HL-60/S4 treated with phorbol 12-myristate 13-acetate at 8.2 ng/mL for 4 days and 3 days (cell line): ENCODE measurements around the gene DMAP1.

ENCODE experiments used
- in situ Hi-C: fragments of 300-500 bp; cut with MboI; formaldehyde crosslinking; loops from 2 replicates; pipeline ENCODE4 v1.15.0; 2022; ENCODE audit warnings: low sequenced_read_pairs

DMAP1 gene

DNA sequence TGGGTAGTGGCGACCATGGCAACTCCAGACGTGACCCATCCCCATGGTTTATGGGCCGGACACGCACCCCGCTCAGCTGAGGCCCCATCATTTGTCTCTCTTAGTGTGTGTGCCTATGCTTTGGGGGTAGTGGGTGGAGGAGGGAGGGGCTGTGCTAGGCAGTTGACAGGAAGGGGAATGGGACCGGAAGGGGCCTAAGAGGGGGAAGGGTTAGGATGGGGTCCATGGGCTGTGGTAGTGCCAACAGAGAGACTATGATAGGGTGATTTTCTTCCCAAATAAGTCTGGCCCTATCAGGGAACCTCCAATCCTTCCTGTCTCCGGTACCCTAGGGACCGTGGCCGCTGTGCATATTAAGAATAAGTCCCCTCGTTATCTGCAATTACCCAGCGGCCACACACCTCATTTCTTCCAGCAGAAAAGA, 9.9 kb downstream of the DMAP1 start:
- in situ Hi-C loops: loop anchor here (25.0 kb wide), 1 partner anchor 364 kb away; no protein-coding TSS in a partner anchor

- in situ Hi-C loops: no loop called here
Measured at GRCh38 chr1:44225761-44226160, 12.5 kb downstream of the DMAP1 start.

DNA sequence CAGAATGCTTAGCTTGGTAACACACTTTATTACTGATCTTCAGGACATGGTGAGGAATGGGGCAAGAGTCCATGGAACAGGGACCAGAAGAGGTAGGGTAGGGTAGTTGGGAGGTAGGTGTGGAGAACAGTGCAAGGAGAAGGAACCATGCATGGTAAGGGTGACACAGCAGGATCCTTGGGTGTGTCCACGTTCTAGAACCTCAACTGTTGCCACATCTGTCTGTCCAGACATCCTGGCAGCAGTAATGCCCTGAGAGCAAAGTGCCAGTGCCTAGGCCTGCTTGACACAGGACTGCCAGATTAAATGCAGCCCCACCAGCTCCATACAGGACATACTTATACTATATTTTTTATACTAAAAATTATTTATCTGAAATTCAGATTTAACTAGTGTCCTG, 13.9 kb downstream of the DMAP1 start:
- in situ Hi-C loops: no loop called here

DNA sequence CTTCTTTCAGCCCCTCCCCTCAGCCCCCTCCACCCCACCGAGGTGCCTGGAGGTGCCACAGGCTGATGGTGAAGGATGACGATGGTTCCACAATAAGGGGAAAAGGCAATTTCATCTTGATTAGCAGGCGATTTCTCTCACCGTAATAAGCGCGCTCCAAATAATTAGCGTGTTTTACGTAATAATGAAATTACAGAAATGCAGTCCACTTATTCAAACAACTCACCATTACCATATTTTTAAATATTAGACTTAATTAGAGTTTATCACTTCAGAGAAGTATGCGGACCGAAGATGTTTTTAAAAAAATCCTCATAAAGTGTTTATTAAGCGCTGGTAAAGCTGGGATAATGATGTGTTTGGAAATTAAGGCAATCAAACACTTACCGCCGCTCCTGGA, 14.9 kb downstream of the DMAP1 start:
- in situ Hi-C loops: no loop called here

- in situ Hi-C loops: no loop called here
Measured at GRCh38 chr1:44229435-44230167, 16.3 kb downstream of the DMAP1 start.

DNA sequence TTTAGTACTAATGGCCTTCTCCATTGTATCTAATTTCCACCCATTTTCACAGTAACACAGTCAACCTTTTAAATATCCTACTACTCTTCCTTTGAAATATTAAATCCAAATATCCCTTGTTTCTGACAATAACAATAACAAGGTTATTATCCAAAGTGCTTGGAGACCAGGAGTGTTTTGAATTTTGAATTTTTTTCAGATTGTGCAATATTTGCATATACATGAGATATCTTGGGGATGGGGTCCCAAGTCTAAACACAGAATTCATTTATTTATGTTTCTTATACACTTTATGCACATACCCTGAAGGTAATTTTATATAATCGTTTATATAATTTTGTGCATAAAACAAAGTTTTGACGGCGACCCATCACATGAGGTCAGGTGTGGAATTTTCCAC, 17.5 kb downstream of the DMAP1 start:
- in situ Hi-C loops: no loop called here

DNA sequence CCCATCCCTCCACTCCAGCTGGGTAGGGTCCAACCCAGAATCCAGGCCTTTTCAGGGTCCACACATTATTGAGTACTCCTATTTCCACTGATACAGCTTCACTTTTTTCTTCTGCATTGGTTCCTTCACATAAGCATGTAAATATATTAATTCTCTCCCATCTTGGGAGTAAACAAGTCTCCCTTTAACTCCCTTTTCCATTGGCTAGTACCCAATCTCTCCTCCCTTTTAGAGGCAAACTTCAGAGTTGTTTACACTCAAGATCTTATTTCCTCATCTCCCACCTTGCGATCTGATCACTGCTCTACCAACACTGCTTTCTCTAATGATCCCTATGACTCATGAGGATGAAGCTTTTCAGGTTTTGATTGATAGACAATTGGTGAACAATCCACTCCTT, 20.3 kb downstream of the DMAP1 start:
- in situ Hi-C loops: no loop called here

DNA sequence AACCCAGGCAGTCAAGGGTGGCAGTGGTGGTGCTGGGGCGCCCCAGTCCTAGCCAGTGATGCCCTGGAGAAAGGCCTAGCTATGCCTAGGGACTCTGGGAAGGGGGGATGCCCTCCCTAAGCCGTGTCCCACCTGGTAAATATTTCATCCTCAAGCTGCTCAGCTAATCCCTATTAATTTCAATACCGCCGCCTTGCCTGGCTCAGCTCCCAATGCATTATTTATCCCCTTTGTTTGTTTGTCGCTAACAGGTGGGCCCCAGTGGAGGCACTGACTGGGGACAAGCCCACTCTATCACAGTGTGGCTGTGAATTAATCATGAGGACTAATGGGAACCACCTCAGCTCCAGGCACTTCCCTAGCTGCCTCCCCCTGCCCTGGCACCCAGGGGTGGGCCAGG, 22.5 kb downstream of the DMAP1 start:
- in situ Hi-C loops: no loop called here

DNA sequence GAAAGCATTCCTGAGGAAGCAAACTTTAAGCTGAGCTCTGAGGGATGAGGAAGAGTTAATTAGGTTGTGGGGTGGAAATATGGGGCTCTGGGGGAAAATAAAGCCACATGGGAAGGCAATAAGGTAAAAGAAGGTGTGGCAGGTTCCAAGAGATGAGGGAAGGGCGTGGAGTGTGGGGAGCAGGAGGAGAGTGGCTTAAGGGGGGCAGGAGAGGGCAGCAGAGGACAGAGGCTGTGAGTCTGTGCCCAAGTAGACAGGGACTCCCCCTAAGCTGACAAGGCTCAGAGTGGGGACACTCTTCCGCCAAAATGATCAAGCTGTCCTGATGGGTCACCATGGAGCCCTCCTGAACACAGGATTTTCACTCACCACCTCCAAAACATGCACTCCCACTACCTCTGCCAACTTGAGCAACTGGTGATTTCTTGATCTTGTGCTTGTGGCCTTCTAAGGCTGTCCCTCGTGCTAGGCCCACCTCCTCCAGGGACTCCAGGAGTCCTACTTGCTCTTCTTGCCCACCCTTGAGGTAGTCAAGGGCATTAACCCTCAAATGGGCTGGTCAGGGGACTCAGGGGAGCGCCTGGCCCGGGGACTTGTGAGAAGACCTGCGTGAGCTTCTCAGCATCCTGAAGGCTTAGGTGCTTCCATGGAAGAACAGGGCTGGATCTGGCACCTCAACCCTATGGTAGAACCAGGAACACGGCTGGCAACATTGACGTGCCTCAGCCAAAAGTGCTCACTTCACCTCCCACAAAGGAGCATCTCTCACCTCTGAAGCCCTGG, 23.4 kb downstream of the DMAP1 start:
- in situ Hi-C loops: no loop called here

DNA sequence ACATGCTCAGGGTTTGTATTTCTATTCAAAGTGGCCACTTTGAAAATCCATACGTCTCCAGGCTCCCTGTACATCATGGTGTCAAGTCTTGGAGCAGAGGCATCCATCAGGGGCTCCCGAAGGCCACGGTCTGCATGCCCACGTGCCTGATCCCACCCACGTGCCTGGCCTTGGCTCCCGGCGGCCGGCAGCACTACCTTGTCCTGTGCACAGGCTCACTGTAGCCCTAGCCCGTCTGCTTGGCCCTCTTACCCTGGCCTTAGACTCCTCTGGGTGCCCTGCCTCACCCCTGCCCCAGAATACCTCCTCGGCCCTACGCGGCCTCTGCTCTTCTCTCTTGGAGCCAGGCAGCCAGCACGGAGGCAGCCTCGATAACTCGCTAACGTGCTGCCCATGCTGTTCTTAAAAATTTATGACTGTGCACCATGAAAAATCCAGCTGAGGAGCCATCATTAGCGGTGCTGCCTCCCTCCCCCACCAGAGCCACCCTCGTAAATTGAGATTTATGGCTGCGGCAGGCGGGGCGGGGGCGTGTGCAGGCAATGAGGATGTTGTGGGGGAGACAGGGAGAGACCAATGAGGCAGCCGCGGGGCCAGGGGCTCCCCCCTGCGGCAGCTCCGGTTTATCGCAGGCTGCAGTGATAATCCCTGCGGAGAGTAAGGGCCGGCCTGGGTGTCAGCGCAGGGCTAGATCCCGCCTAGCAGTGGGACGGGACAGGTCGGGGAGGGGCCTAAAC, 24.6 kb downstream of the DMAP1 start:
- in situ Hi-C loops: no loop called here

- in situ Hi-C loops: no loop called here
Measured at GRCh38 chr1:44238660-44239059, 25.4 kb downstream of the DMAP1 start.

DNA sequence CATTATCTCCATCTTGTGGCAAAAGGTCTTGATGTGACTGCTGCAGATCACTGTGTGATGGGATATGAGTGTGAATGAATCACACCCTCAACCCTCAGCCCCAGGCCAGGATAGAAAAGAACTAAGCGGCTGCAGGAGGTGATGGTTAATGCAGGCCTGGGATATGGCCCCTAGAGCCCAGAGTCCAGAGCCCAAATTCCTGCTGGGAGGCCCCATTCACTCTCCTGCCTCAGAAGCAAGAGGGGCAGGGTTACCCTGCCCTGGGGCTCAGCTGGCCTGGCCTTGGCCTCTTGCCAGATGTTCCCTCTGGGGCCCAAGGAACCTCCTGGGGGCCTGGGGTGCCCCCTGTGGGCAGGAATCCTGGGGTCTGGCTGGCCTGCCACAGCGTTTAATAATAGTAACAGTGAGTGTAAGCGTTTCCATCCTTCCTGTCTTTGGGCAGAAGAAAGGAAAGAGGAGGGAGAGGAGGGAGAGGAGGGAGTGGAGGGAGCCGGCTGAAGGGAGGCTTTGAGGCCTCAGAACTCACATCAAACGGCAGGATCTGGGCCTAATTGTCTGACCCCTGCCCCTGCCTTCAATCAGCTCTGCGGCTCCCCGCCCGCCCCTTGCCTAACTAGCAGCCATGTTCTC, 26.2 kb downstream of the DMAP1 start:
- in situ Hi-C loops: no loop called here

DNA sequence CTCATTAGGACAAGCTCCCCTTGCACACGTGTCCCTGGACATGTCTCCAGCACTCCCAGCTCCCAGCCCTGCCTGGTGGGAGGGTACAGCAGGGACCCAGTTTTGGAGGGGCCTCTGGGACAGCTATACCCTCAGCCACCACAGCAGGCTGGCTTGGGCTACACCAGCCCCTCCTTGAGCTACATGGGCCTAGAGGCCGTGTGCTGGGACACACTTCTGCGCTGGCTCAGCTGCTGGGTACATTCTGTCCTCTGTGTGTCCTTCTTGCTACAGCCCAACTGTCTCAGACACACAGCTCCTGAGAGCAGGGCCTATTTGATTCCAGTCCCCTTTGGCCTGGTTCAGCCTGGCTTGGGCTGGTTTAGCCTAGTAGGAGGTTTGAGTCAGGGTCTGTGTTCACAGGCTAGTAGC, 26.7 kb downstream of the DMAP1 start:
- in situ Hi-C loops: no loop called here

- in situ Hi-C loops: no loop called here
Measured at GRCh38 chr1:44240802-44241671, 27.8 kb downstream of the DMAP1 start.

GRCh38 chr1:44242746-44243145, 29.5 kb downstream of the DMAP1 start:
- in situ Hi-C loops: no loop called here

DNA sequence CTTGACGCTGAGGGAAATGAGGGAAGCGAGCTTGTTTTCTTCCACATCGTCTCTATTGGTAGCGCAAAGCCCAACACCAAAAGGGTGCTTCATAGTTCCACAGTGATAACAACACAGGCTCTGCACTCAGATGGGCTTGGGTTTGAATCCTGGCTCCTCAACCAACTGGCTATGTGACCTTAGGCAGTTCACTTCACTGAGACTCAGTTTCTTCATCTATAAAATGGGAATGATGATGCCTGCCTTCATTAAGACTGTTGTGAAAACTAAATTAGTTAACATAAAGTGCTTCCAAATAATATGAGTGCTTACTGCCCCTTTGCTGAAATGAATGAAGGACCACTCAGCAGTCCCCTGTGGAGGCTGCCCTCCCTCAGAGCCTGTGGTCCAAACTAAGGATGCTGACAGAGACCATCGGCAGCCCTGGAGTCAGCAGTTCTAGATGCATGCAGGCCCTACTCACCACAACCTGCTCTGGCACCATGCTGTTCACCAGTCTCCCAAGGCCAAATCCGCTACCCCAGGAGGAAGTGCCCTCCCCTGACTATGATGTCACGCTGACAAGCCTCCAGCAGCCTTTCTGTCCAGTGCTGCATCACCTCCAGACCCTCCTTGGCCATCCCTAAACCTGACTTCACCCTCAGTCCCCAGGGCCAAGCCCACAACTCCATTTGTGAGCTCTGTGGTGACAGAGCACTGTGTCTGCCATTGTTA, 30.7 kb downstream of the DMAP1 start:
- in situ Hi-C loops: no loop called here

GRCh38 chr1:44244986-44245385, 31.7 kb downstream of the DMAP1 start:
- in situ Hi-C loops: no loop called here

DNA sequence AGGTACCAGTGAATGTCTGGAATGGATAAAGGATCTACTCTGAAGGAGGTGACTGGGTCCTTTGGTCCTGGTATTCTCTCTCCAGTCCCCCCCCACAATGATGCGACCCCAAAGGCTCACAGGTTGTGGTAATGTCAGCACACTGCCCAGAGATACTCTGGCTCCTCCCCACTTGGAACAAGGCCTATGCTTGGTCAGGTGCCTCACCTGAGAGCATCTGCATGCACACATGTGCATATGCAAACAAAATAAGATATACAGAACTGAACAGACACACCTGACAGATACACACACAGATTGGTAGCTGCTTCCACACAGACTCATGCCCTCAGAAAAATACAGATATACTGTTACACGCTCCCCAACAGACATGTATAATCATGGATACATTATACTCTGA, 33.5 kb downstream of the DMAP1 start:
- in situ Hi-C loops: no loop called here

- in situ Hi-C loops: no loop called here
Measured at GRCh38 chr1:44249543-44249942, 36.3 kb downstream of the DMAP1 start.
